GM21360 (cell line): Measurements from ENCODE around the gene SPCS3.
"Not testable (repeated sequence)": the region's sequence is repeated elsewhere in the genome, so short reads cannot be mapped to it uniquely, and the experiment has no call there.

Source experiments
- ATAC-seq: cut with Tn5 transposase; IDR thresholded peaks from one replicate; pipeline ENCODE4 v1.9.1; 2021; ENCODE audit warnings: mild to moderate bottlenecking, moderate library complexity; ENCODE audit not compliant: unreplicated experiment

The SPCS3 gene

GRCh38 chr4:176343286-176343685 lies 23.5 kb downstream of the SPCS3 start:
- no peak for ATAC-seq

- not testable (repeated sequence) for ATAC-seq
Observed at GRCh38 chr4:176345346-176345745, 25.6 kb downstream of the SPCS3 start.

DNA sequence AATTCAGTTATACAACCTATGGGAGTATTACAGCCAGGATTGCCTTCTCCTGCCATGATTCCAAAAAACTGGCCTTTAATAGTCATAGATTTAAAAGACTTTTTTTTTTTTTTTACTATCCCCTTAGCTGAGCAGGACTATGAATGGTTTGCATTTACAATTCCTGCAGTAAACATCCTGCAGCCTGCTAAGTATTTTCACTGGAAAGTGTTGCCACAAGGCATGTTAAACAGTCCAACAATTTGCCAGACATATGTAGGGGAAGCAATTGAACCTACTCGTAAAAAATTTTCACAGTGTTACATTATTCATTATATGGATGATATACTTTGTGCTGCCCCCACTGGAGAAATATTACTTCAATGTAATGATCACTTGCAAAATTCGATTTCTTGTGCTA lies 27.1 kb downstream of the SPCS3 start:
- not testable (repeated sequence) for ATAC-seq

DNA sequence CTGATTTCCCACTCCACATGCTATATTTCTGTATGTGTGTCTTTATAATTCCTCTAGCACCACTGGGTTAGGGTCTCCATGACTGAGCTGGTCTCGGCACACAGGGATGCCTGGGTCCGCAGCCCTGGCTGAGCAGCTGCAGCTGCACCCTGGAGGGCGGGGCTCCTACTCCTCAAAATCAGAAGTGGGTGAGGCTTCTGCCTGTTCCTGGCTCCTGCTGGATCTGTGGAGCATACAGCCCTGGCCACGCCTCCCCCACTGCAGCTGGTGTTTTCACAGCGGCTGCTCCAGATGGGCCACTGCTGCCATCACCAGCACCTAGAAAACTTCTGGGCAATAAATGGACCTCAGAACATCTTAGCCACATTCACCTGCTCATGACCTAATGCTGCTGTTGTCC lies 30.9 kb downstream of the SPCS3 start:
- no peak for ATAC-seq

DNA sequence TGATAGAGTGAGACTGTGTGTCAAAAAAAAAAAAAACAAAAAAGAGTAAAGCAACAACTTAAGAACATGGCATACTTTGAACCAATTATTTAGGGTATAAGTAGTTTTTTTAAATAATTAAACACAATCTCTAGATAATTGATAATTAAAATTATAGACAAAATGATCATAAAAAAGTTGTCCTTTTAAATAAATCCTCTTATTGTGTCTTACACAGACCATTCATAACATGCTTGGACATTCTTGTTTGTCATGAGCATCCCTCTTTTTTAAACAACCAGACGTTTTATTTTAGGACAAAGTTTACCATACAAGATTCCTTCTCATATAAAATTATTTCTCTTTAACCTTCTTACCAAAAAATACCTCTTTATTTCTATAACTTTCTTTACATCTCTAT lies 35.1 kb downstream of the SPCS3 start:
- no peak for ATAC-seq

GRCh38 chr4:176357359-176358082 lies 37.8 kb downstream of the SPCS3 start:
- peak; percentile 100 for ATAC-seq

DNA sequence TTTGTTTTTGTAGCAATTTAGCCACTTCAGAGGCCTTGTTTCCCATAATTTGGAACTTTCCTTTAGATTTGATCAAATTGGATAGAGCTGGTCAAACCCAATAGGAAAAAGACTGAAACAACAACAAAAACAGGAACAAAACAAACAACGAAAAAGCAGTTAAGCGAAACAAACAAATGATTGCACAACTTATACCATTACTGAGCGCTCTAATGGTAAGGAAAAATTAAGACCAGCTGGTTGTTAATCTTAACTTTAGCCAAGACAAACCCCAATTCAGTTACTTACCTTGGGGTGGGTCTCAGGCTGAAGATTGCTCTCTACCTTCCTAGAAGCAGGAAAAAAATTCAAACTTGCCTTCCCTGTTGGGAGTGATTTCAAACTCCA lies 38.3 kb downstream of the SPCS3 start:
- ATAC-seq: no peak

DNA sequence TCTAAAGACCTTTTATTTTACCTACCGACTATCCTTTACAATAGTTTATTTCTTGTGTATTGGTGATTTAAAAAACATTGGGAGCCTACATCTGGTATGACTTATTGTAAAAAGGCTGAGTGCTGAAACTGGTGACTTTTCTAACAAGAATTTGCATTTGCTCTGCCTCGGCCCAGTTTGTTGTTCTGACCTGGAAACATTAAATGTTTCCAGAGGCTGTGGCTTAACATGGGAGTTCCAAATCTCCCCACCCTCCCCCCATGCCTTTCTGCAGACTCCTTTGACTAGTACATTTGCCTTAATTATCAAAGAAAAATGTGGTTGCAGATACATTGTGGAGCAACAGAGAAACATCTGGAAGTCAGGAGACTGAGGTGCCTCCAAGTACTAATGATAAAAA lies 39.8 kb downstream of the SPCS3 start:
- ATAC-seq: no peak

GRCh38 chr4:176360446-176360845 lies 40.7 kb downstream of the SPCS3 start:
- no peak for ATAC-seq

- no peak for ATAC-seq
Observed at GRCh38 chr4:176363072-176363471, 43.3 kb downstream of the SPCS3 start.

GRCh38 chr4:176367771-176368465 lies 48.2 kb downstream of the SPCS3 start:
- no peak for ATAC-seq

DNA sequence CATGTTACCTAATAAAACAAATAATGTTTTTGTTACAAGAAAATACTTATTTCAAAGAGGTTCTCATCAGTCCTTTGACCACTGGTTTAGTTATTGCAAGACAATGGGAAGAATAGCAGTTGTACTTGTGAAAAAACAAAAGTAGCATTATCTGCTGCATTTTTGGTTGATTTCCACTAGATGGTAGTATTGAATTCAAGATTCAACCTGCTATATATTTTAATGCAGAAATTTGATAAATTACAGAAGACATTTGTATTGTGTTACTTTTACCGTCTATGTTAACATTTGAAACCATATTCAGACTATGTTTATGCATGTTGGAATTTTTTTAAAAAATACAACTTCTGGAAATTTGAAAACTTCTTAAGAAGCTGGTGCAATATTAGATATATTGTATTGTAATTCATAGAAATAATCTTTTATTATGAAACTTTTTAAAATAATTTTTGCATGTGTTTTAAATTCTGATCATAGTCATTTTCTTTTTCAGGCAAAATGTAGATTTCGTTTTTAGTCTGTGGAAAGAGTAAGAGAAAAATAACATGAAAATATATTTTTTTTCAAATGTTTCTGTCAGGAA lies 56.4 kb downstream of the SPCS3 start:
- ATAC-seq: no peak

- peak; percentile 95 for ATAC-seq
Observed at GRCh38 chr4:176377780-176378179, 58.0 kb downstream of the SPCS3 start.

GRCh38 chr4:176380352-176381157 lies 60.8 kb downstream of the SPCS3 start:
- no peak for ATAC-seq
